ENCODE results near the gene CCDC93.

- TF ChIP-seq ZNF184 (tag by site-specific recombination; IDR thresholded peaks at IDR 0.05) (no peak), CTCF (tag by site-specific recombination; IDR thresholded peaks at IDR 0.05) (no peak), ZNF621 (tag by site-specific recombination; IDR thresholded peaks at IDR 0.05) (no peak), ZNF660 (tag by site-specific recombination; IDR thresholded peaks at IDR 0.05) (no peak), ZBTB1 (tag by site-specific recombination; IDR thresholded peaks at IDR 0.05) (no peak), ZNF707 (tag by site-specific recombination; IDR thresholded peaks at IDR 0.05) (no peak)
- TF ChIP-seq, protein P1, sequence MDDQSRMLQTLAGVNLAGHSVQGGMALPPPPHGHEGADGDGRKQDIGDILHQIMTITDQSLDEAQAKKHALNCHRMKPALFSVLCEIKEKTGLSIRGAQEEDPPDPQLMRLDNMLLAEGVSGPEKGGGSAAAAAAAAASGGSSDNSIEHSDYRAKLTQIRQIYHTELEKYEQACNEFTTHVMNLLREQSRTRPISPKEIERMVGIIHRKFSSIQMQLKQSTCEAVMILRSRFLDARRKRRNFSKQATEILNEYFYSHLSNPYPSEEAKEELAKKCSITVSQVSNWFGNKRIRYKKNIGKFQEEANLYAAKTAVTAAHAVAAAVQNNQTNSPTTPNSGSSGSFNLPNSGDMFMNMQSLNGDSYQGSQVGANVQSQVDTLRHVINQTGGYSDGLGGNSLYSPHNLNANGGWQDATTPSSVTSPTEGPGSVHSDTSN (CRISPR knock-in tag; IDR thresholded peaks at IDR 0.05), result no peak
Measured at GRCh38 chr2:118047380-118047826, 33.5 kb upstream of the CCDC93 start.
